ENCODE results near the gene IFNLR1. TPM values are rescaled to one million over a fixed set of nuclear protein-coding genes. Genes with fewer than 3 reads are reported as not detected.

The IFNLR1 gene
- total RNA-seq, 2 experiments from 2014 or later: 1.2 to 1.3 TPM

GRCh38 chr1:24216276-24217074, 29.4 kb upstream of the IFNLR1 start:
- Histone ChIP-seq H3K4me3 (ENCODE audit: low read length) (no peak overlapping the region), H3K27me3 (ENCODE audit: control insufficient read depth in 1 of 2, insufficient read depth in 2 of 2, low read length in 2 of 2) (peaks cover 4 to 6% of the 10 kb centered on the region in 2 experiments), H3K9me3 (ENCODE audit: control insufficient read depth in 1 of 2, insufficient read depth in 1 of 2, low read length in 2 of 2) (peaks cover 4 to 9% of the 10 kb centered on the region in 2 experiments), H3K27ac (ENCODE audit: low read depth in 1 of 2, low read length in 2 of 2) (no peak overlapping the region), H3K36me3 (ENCODE audit: insufficient read depth, low read length) (no peaks in the 10 kb centered on the region), H3K4me1 (ENCODE audit: insufficient read depth, low read length) (no peaks in the 10 kb centered on the region)
- intact Hi-C loops (cut with DNase I, micrococcal nuclease): no loop called here
- H3K9me3 Mint-ChIP-seq: peaks cover 2% of the 10 kb centered on the region
- POLR2A ChIA-PET: no interaction called here
- ATAC-seq (ENCODE audit: poor library complexity) (no peak), DNase-seq (no peak)
- H3K36me3 Mint-ChIP-seq (ENCODE audit: low read depth): no peaks in the 10 kb centered on the region
- no peak overlapping the region for H3K27ac Mint-ChIP-seq
- H3K4me1 Mint-ChIP-seq (ENCODE audit: low read depth): no peaks in the 10 kb centered on the region
- no peak for TF ChIP-seq CTCF (IDR thresholded peaks at IDR 0.05)
- peaks cover 36% of the 10 kb centered on the region for H3K27me3 Mint-ChIP-seq
- H3K4me3 Mint-ChIP-seq: no peak overlapping the region
- CTCF ChIA-PET: no interaction called here

- Histone ChIP-seq H3K4me3 (ENCODE audit: low read length) (no peak overlapping the region), H3K9me3 (ENCODE audit: control insufficient read depth in 1 of 2, insufficient read depth in 1 of 2, low read length in 2 of 2) (peaks cover 4 to 9% of the 10 kb centered on the region in 2 experiments), H3K36me3 (ENCODE audit: insufficient read depth, low read length) (no peaks in the 10 kb centered on the region), H3K27ac (ENCODE audit: low read depth in 1 of 2, low read length in 2 of 2) (no peak overlapping the region), H3K4me1 (ENCODE audit: insufficient read depth, low read length) (no peaks in the 10 kb centered on the region), H3K27me3 (ENCODE audit: control insufficient read depth in 1 of 2, insufficient read depth in 2 of 2, low read length in 2 of 2) (peaks cover 4 to 6% of the 10 kb centered on the region in 2 experiments)
- ATAC-seq (ENCODE audit: poor library complexity): no peak
- H3K9me3 Mint-ChIP-seq: peaks cover 2% of the 10 kb centered on the region
- DNase-seq: no peak
- CTCF ChIA-PET: no interaction called here
- H3K36me3 Mint-ChIP-seq (ENCODE audit: low read depth): no peaks in the 10 kb centered on the region
- POLR2A ChIA-PET: no interaction called here
- intact Hi-C loops (cut with DNase I, micrococcal nuclease): no loop called here
- H3K27me3 Mint-ChIP-seq: peaks cover 36% of the 10 kb centered on the region
- H3K4me3 Mint-ChIP-seq: no peak overlapping the region
- no peak overlapping the region for H3K27ac Mint-ChIP-seq
- TF ChIP-seq CTCF (IDR thresholded peaks at IDR 0.05): no peak
- H3K4me1 Mint-ChIP-seq (ENCODE audit: low read depth): no peaks in the 10 kb centered on the region
Observed at GRCh38 chr1:24215226-24215814, 28.2 kb upstream of the IFNLR1 start.

- Histone ChIP-seq H3K27me3 (ENCODE audit: control insufficient read depth in 1 of 2, insufficient read depth in 2 of 2, low read length in 2 of 2) (peaks cover 4 to 6% of the 10 kb centered on the region in 2 experiments), H3K4me3 (ENCODE audit: low read length) (no peak overlapping the region), H3K36me3 (ENCODE audit: insufficient read depth, low read length) (no peaks in the 10 kb centered on the region), H3K9me3 (ENCODE audit: control insufficient read depth in 1 of 2, insufficient read depth in 1 of 2, low read length in 2 of 2) (peaks cover 4 to 9% of the 10 kb centered on the region in 2 experiments), H3K27ac (ENCODE audit: low read depth in 1 of 2, low read length in 2 of 2) (no peak overlapping the region), H3K4me1 (ENCODE audit: insufficient read depth, low read length) (no peaks in the 10 kb centered on the region)
- no peaks in the 10 kb centered on the region for H3K4me1 Mint-ChIP-seq (ENCODE audit: low read depth)
- H3K4me3 Mint-ChIP-seq: no peak overlapping the region
- ATAC-seq (ENCODE audit: poor library complexity) (no peak), DNase-seq (no peak)
- ChIA-PET CTCF (no interaction called here), POLR2A (no interaction called here)
- no peaks in the 10 kb centered on the region for H3K36me3 Mint-ChIP-seq (ENCODE audit: low read depth)
- peaks cover 2% of the 10 kb centered on the region for H3K9me3 Mint-ChIP-seq
- H3K27ac Mint-ChIP-seq: no peak overlapping the region
- intact Hi-C loops (cut with DNase I, micrococcal nuclease): no loop called here
- no peak for TF ChIP-seq CTCF (IDR thresholded peaks at IDR 0.05)
- H3K27me3 Mint-ChIP-seq: peaks cover 16% of the 10 kb centered on the region
Observed at GRCh38 chr1:24212376-24212775, 25.3 kb upstream of the IFNLR1 start.
